Glomerular visceral epithelial cell (primary cell): Measurements from ENCODE around the gene CSMD2.

ENCODE experiments used
- DNase-seq: peaks from one replicate; pipeline ENCODE4 v3.0.0-alpha.2; 2016; ENCODE audit errors: extremely low spot score

CSMD2 gene

DNA sequence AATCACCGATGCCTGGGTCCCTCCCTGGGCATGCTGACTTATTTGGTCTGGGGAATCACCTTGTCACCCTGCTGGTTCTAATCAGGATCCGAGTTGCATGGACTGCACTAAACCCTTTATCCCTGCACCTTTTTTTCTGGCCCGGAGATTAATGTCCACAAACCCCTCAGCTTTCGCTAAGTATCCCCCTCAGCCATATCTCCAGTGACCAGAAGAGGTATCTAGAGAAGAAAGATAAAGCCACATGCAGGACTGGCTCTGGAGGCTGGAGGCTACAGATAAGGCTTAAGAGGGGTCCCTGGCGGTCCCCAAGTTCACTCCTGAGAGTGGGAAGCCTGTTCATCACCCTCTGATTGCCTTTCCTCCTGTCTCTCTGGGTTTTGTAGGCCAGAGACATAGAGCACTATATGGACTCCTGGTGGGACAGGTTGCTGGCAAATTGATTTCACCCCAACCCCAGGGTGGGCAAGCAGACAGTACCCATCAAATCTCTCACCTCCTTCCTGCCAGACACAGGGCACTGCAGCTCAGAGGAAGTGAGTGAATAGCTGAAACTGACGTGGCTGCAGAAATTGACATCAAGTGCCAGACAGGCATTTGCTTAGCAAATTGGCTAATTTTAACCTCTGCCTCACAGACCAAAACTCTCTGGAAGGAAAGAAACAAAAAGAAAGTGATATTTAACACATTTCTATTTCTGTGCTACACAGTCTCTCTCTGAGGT is 262.4 kb downstream of the CSMD2 start:
- no peak for DNase-seq

DNA sequence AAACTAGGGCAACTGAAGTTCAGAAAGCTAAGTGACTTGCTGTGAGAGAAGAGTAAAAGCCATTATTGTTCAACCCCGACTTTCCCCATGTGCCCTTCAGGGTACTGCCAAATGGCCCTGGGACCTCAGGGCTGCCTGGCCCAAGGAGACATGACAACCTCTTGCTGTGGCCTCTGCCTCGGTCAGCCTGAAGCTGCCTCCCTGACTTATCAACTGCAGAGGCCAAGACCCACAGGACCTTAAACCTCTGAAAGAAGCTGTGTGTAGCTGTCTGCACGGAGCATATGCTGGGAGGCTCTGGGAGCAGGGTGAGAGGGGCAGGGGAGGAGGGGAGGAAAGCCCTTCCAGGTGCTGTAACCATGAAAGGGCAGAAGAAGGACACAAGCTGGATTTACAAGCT is 265.3 kb downstream of the CSMD2 start:
- no peak for DNase-seq

- no peak for DNase-seq
These were observed 266.1 kb downstream of the CSMD2 start for GRCh38 chr1:33898881-33899280.

GRCh38 chr1:33898406-33898805 is 266.6 kb downstream of the CSMD2 start:
- no peak for DNase-seq

DNA sequence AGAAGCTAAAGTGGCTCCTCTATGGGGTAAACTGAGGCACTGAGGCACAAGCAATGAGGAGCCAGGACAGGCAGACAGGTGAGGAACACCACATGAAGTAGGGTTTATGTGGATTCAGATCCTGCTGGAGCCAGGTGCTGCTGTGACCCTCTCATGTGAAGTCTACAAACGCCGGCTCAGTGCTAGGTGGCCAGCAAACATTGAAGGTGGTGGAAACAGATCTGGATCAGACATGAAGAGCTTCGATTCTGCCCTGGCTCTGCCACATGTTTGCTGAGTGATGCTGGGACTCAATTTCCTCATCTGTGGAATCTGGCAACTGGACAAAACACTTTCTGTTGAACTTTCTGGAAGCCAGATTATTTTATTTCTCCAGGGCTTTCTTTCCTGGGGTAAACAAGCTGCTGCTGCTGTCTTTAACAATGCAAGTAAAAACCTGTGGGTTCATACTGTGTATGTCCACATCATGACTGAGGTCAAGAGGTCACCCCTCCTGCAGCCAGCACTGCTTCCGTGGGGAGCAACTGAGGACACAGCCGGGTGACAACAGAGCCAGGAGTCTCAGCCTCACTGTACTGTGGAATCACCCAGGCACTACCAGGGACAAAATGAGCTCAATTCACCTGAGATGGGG is 267.8 kb downstream of the CSMD2 start:
- DNase-seq = no peak

DNA sequence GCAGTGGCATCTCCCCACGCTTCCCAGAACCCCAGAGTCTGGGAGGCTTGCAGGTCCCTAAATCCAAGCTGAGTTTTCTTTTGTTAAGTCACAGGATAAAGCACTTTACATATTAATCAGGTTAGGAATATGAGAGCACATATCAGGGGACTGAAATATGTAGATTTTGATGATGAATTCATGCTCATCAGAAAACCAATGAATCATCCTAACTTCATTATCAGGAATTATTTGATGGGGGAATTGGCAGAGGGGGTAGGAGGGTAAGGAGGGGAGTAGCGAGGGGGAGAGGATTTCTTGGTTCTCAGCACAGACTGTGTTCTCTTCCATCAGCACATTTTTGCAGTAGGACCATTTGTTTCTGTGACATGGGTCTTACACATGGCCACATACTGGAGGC is 269.1 kb downstream of the CSMD2 start:
- DNase-seq = no peak

DNA sequence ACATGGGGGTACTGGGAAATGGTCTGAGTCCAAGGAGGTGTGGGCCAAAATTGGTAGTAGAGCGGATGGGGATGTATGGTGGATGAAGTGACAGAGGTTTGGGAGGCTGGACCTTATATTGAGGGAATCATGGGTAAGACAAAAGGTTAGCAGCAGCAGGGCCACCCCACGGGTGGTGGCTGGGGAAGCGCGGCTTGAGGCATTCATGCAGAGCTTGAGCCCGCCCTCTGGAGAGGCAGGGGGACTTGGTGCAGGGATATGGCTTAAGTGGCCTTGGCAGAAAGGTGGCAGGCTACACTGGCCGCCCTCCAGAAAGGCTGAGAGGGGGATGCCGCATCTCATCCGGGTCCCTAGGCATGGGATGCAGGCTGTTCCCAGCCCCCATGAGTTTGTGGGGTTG is 269.6 kb downstream of the CSMD2 start:
- no peak for DNase-seq

GRCh38 chr1:33893147-33893830 is 271.7 kb downstream of the CSMD2 start:
- no peak for DNase-seq

- DNase-seq = no peak
These were observed 278.5 kb downstream of the CSMD2 start for GRCh38 chr1:33886496-33886895.

DNA sequence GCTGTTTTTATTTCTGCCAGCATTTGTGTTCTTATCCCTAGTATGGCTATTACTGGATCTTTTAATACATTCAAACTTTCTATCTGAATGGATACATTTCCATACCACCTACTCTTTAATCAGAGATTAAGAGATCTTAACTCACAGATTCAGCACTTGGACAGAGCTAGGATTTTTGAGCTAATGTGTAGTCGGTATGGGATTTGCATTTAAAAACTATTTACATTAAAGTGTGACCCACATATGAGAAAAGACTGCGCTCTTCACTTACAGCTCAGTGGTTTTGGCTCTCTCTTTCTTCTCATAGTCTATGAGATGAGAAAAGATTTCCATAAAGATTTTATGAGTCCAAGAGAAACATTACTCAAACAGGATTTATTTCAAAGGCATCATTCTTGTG is 284.7 kb downstream of the CSMD2 start:
- DNase-seq = no peak

- DNase-seq = no peak
These were observed 286.6 kb downstream of the CSMD2 start for GRCh38 chr1:33878392-33878791.

DNA sequence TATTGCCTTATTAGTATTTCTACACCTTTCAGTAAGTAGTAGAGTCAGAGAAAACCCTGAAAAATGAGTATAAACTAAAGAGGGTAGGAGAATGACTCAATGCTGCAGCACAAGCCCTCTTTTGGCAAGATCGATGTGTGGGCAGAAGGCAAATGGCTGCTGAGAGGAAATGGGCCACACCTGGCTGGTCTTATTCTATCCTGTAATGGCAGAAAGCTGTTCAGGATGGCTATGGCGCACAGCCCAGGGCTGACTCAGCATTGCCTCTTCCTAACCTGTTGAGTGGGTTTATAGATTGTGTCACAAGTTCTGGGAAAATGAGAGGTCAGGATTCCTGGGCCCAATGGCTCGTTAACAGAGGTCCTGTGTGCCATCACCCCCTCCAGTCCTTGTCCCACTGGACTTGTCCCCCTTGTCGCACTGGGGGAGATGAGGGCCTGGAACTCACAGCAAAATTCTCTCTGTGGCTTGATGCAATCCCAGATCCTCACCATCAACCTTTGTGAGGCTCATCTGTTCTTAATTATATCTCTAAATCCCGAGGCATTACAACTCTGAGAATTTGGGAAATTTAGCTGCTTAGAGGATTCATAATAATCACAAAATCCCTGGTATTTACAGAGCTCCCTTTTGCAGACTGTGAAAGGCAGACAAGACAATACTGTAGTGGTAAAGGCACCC is 287.9 kb downstream of the CSMD2 start:
- no peak for DNase-seq

- DNase-seq = no peak
These were observed 289.2 kb downstream of the CSMD2 start for GRCh38 chr1:33875862-33876261.

- no peak for DNase-seq
These were observed 290.4 kb downstream of the CSMD2 start for GRCh38 chr1:33874636-33875035.

- no peak for DNase-seq
These were observed 292.3 kb downstream of the CSMD2 start for GRCh38 chr1:33872683-33873082.

GRCh38 chr1:33872275-33872674 is 292.8 kb downstream of the CSMD2 start:
- no peak for DNase-seq

- DNase-seq = no peak
These were observed 297.3 kb downstream of the CSMD2 start for GRCh38 chr1:33867684-33868083.

GRCh38 chr1:33866281-33866680 is 298.7 kb downstream of the CSMD2 start:
- DNase-seq = no peak

- DNase-seq = no peak
These were observed 300.3 kb downstream of the CSMD2 start for GRCh38 chr1:33864460-33865389.

GRCh38 chr1:33863779-33864178 is 301.3 kb downstream of the CSMD2 start, which contains the start of gene HMGB4:
HMGB4 (plus strand) TSS chr1:33864079; CDS start chr1:33864192, 113 bp downstream.
- DNase-seq = no peak

DNA sequence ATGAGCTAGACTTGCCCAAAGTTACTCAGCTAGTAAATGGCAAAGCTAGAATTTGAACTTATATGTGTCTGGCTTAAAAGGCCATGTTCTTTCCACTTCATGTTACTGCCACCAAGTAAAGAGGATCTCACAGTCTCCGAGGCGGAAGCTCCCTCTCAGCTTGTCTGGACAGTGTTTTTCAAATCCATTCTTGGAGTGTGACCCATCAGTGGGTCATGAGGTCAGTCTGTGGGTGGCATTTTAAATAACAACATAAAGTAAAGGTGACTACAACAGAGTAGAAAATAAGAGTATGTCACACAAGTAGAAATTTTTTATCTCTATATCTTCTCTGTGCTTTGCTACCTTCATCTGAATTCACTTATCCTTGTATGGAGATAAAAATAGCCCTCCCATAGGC is 304.4 kb downstream of the CSMD2 start:
- no peak for DNase-seq
